Stimulated activated CD8-positive, alpha-beta memory T cell treated with anti-CD3 and anti-CD28 coated beads, Interleukin-12 subunit alpha, Interleukin-12 subunit beta, amount 100 ng/mL, for 1 hour (primary cell): Measurements from ENCODE around the gene DGKB.

ENCODE experiments used
- DNase-seq: peaks from one replicate; pipeline ENCODE4 v3.0.0-alpha.2; 2020; ENCODE audit warnings: low read depth

Gene DGKB

DNA sequence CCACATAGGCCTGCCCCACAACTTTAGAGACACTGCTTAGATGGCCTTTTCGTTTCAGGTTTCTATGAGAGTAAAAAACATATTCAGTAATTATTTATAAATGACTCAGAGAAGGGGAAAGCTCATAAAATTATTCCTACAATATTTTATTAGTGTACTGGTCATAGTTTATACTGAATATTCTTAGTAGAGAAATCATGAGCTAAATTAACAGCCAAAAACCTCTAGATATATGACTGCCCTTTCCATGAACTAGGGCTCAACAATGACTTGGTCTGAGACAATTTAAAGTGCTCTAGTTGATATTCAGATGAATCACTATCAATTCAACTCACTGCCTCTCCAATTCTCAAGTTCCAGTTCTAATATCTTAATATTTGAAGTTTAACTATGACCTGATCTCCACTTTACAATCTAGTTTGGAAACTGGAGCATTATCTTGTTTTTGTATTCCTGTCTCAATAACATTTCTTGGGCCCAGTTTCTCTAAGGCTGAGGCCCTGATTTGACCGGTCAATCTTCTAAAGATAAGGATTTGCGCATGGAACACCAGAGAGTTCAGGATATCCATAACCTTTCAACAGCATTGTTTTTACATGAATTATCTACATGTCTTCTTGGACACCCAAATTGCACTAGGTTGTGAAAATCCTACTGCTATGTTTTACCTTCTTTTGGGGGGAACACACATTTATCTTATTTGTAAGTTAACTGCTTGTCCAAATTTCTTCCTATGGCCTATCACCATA is 141.6 kb downstream of the DGKB start:
- no peak for DNase-seq

DNA sequence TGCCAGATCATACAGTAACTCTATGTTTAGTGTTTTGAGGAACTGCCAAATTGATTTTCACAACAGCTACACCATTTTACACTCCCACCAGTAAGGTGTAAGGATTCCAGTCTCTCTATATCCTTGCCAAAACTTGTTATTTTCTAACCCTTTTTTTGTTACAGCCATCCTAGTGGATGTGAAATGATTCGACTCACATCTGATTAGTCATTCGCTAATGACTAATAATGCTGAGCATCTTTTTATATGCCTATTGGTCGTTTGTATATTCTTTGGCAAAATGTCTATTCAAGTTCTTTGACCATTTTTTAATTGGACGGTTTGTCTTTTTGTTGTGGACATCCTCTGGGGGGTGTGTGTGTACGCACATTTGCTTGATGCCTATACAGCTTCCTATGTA is 142.8 kb downstream of the DGKB start:
- DNase-seq, result no peak

GRCh38 chr7:14754631-14755030 is 147.9 kb downstream of the DGKB start:
- DNase-seq, result no peak

DNA sequence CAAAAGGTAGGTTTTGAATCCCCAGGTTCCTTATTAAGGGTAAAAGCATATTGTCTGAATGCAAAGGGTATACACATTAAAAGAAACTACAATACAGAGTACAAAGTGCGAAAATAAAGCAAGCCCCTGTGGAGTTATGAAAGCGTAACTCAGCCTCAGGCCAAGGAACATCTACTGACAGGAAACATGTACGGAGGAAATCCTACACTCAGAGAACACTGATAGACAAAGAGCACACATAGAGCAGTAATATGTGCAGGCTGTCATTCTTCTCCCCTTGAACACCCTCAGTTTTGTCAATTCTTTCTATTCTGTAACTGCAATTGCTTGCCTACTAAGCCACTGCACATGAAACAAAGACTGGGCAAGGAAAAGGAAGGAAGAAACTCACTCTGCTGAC is 150.2 kb downstream of the DGKB start:
- no peak for DNase-seq

DNA sequence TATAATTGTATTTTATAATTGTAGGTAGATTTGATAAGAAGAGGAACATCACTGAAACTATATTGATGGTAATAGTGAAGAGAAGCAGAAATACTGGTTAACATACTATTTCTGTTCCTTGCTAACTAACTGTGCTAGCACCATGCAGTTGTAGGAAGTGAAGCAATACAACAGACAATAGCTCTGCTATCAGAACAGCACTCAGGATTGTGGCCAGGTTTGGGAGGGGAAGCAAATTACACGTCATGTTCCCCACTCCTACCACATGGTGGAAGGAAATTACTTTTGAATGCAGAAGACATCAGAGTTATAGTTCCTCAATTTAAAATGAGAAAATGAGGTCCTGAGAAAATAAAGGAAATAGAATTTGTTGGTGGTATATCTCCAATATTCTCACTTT is 151.1 kb downstream of the DGKB start:
- DNase-seq, result no peak

- DNase-seq, result no peak
Observed at GRCh38 chr7:14748461-14748860, 154.1 kb downstream of the DGKB start.

- DNase-seq, result no peak
Observed at GRCh38 chr7:14747701-14748100, 154.8 kb downstream of the DGKB start.

DNA sequence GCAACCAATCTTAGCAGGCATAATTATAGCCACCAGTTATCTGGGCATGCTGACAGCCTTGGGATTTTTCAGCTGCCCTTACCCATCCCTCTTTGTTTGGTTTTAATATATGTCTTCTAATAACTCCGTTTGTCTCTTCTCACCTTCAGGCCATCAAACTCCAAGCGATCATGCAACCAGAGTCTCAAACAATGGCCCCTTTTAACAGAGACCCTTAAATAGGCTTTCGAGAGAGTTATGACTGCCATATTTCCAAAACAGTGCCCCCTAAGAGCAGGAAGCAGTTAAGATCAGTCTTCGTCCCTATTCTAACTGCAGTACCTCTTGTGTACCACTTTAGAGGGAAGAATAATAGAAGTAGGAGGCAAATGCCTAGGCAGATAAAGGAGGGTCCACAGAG is 157.5 kb downstream of the DGKB start:
- no peak for DNase-seq

- DNase-seq, result no peak
Observed at GRCh38 chr7:14740606-14741005, 161.9 kb downstream of the DGKB start.

- DNase-seq, result no peak
Observed at GRCh38 chr7:14739841-14740185, 162.7 kb downstream of the DGKB start.

- DNase-seq, result no peak
Observed at GRCh38 chr7:14739168-14739840, 163.2 kb downstream of the DGKB start.

GRCh38 chr7:14738086-14738485 is 164.5 kb downstream of the DGKB start:
- DNase-seq, result no peak

DNA sequence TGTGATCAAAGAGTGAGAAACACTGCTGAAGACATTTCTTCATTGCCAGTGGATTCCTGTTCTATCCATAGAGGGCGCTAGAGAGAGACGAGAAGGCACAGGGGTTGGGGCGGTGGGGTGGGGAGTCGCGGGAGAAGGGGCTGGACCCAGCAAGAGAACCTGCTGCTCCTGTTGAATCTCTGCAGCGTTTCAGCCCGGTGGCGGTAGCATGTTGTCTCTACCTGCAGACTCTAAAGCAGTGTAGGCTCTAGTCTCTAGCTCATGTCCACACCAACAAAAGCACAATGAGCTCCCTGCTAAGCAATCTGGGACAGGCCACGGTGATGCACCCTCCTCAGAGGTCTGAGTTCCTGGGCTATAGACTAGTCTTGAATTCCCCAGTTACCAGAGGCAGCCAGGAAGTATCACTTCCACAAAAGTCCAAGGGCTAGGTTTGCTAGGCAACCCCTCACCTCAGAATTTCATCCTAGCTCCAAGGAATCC is 167.7 kb downstream of the DGKB start:
- no peak for DNase-seq

GRCh38 chr7:14720785-14721184 is 181.8 kb downstream of the DGKB start:
- DNase-seq, result no peak

GRCh38 chr7:14717816-14718215 is 184.7 kb downstream of the DGKB start:
- DNase-seq, result no peak

- no peak for DNase-seq
Observed at GRCh38 chr7:14717169-14717568, 185.4 kb downstream of the DGKB start.

- no peak for DNase-seq
Observed at GRCh38 chr7:14714161-14714728, 188.3 kb downstream of the DGKB start.

- no peak for DNase-seq
Observed at GRCh38 chr7:14698239-14698638, 204.3 kb downstream of the DGKB start.

- DNase-seq, result no peak
Observed at GRCh38 chr7:14697684-14698083, 204.9 kb downstream of the DGKB start.

GRCh38 chr7:14691597-14692203 is 210.9 kb downstream of the DGKB start:
- DNase-seq, result peak; percentile 11

GRCh38 chr7:14691034-14691433 is 211.5 kb downstream of the DGKB start:
- DNase-seq, result no peak

GRCh38 chr7:14690486-14690885 is 212.1 kb downstream of the DGKB start:
- DNase-seq, result no peak

GRCh38 chr7:14690075-14690474 is 212.5 kb downstream of the DGKB start:
- DNase-seq, result no peak
